ENCODE measurements around the gene RPS21. TPM values are rescaled to one million over a fixed set of nuclear protein-coding genes. Genes with fewer than 3 reads are reported as not detected.

RPS21 gene
- total and polyA plus RNA-seq, 2 of the 13 experiments (the other 11 are each of a cell fraction or from before 2014, with no cell fraction given), result 2,647 to 11,063 TPM

- peak; percentile 57; the same call in 1 of the 2 replicates for TF ChIP-seq GMEB1 (CRISPR knock-in tag; IDR thresholded peaks at IDR 0.05; ENCODE audit: borderline replicate concordance)
- peak; percentile 87; the same call in 1 of the 2 replicates for TF ChIP-seq GTF3A (CRISPR knock-in tag; conservative IDR thresholded peaks at IDR 0.05)
- TF ChIP-seq ZKSCAN5 (CRISPR knock-in tag; IDR thresholded peaks at IDR 0.05), result peak; percentile 10
- peak; percentile 80; the same call in 1 of the 2 replicates for TF ChIP-seq ZNF580 (CRISPR knock-in tag; IDR thresholded peaks at IDR 0.05; ENCODE audit: borderline replicate concordance, low read depth)
- TF ChIP-seq HNRNPL (IDR thresholded peaks at IDR 0.05; ENCODE audit: low read depth, low read length), result peak; percentile 98
- TF ChIP-seq ZNF430 (CRISPR knock-in tag; IDR thresholded peaks at IDR 0.05), result peak; percentile 95
- peak; percentile 49; the same call in 1 of the 2 replicates for TF ChIP-seq FOSL2 (CRISPR knock-in tag; IDR thresholded peaks at IDR 0.05)
- peak; percentile 79; the same call in 1 of the 2 replicates for TF ChIP-seq BRD4 (CRISPR knock-in tag; IDR thresholded peaks at IDR 0.05)
- peak; percentile 95 for TF ChIP-seq IKZF5 (CRISPR knock-in tag; IDR thresholded peaks at IDR 0.05)
- no peak for TF ChIP-seq RBM39 (IDR thresholded peaks at IDR 0.05; ENCODE audit: low read depth, low read length, poor library complexity, severe bottlenecking)
- TF ChIP-seq PREB (CRISPR knock-in tag; IDR thresholded peaks at IDR 0.05), result 0 out of 2 replicates have a peak, but pooled peaks have one; percentile 40
- peak; percentile 67 for TF ChIP-seq ZNF556 (CRISPR knock-in tag; IDR thresholded peaks at IDR 0.05; ENCODE audit: borderline replicate concordance)
- TF ChIP-seq MATR3 (CRISPR knock-in tag; IDR thresholded peaks at IDR 0.05), result no peak
- TF ChIP-seq ZNF564 (CRISPR knock-in tag; IDR thresholded peaks at IDR 0.05), result peak; percentile 69
- TF ChIP-seq ZNF281 (CRISPR knock-in tag; IDR thresholded peaks at IDR 0.05; ENCODE audit: borderline replicate concordance), result peak; percentile 35; the same call in 1 of the 2 replicates
- TF ChIP-seq CREB1 (IDR thresholded peaks at IDR 0.05), result no peak
- TF ChIP-seq CREB1 (CRISPR knock-in tag; IDR thresholded peaks at IDR 0.05), result no peak
- TF ChIP-seq SNRNP70 (IDR thresholded peaks at IDR 0.05; ENCODE audit: low read depth, low read length), result no peak
- TF ChIP-seq CHD4 (IDR thresholded peaks at IDR 0.05; ENCODE audit: borderline replicate concordance, low read length), result no peak; the same call in 1 of the 2 replicates
- TF ChIP-seq ZMAT3 (CRISPR knock-in tag; conservative IDR thresholded peaks at IDR 0.05), result 0 out of 2 replicates have a peak, but pooled peaks have one; percentile 79
Measured at GRCh38 chr20:62376112-62377063, 10.5 kb upstream of the RPS21 start (continued).

Data from HepG2 (cell line).